Measurements from ENCODE around the gene NUDT1. TPM values are rescaled to one million over a fixed set of nuclear protein-coding genes. Genes with fewer than 3 reads are reported as not detected.

The NUDT1 gene
- total and polyA plus RNA-seq, 2 donors (not counting 3 experiments of a cell fraction or from before 2014, with no cell fraction given), result 23.9 to 25.9 TPM

DNA sequence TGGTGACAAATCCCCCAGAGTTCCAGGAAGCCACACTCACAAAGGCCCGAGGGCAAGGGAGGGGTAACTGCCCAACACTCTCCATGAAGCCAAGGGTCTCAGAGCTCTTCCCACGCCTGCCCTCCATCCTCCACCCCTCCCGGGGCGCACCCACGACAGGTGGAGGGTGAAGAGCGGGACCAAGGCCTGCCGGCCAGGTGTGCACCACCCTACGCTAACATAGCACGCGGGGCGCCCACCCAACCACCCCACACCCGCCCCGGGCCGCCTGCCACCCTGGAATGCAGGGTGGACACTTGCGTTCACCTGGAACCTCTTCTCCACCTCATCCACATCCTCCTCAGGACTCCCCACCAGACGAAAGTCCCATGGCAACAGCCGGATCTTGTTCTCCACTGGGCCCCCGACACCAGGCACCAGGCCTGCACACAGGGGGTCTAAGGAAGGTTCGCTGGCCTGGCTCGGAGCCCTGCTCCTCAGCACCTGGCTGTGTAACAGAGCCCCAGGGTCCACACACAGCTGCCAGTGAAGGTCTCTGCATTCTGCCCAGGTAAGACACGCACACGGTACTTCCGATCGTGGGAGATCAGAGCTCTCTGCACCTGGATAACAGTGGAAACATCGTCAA, 42.0 kb upstream of the NUDT1 start:
- peaks cover 0 to 8% of the 10 kb centered on the region in 2 experiments for H3K36me3 ChIP-seq (ENCODE audit: control insufficient read depth in 2 of 2, extremely low read depth in 1 of 2, insufficient read depth in 2 of 2, low read length in 2 of 2)
- H3K9me1 ChIP-seq (replicated peaks; ENCODE audit: control insufficient read depth, extremely low read depth, insufficient read depth, low read length), result no peaks in the 10 kb centered on the region
- TF ChIP-seq MYC (IDR thresholded peaks at IDR 0.05; ENCODE audit: low read depth, low read length) (no peak), JUN (IDR thresholded peaks at IDR 0.05; ENCODE audit: borderline replicate concordance, insufficient read depth, insufficient read length, low read depth) (no peak), GATA2 (IDR thresholded peaks at IDR 0.05; ENCODE audit: insufficient read depth, insufficient read length, low read depth, low read length) (no peak), POLR2A (IDR thresholded peaks at IDR 0.05; ENCODE audit: low read depth, low read length) (no peak), POLR2AphosphoS5 (IDR thresholded peaks at IDR 0.05; ENCODE audit: insufficient read depth, low read depth, low read length) (no peak), FOS (IDR thresholded peaks at IDR 0.05; ENCODE audit: borderline replicate concordance, insufficient read depth, low read length) (no peak), EZH2 (IDR thresholded peaks at IDR 0.05; ENCODE audit: borderline replicate concordance, low read depth, low read length, severe bottlenecking) (no peak)
- TF ChIP-seq, protein P1, sequence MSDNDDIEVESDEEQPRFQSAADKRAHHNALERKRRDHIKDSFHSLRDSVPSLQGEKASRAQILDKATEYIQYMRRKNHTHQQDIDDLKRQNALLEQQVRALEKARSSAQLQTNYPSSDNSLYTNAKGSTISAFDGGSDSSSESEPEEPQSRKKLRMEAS (IDR thresholded peaks at IDR 0.05; ENCODE audit: insufficient read depth, insufficient read length), result no peak
- TF ChIP-seq, protein P2, sequence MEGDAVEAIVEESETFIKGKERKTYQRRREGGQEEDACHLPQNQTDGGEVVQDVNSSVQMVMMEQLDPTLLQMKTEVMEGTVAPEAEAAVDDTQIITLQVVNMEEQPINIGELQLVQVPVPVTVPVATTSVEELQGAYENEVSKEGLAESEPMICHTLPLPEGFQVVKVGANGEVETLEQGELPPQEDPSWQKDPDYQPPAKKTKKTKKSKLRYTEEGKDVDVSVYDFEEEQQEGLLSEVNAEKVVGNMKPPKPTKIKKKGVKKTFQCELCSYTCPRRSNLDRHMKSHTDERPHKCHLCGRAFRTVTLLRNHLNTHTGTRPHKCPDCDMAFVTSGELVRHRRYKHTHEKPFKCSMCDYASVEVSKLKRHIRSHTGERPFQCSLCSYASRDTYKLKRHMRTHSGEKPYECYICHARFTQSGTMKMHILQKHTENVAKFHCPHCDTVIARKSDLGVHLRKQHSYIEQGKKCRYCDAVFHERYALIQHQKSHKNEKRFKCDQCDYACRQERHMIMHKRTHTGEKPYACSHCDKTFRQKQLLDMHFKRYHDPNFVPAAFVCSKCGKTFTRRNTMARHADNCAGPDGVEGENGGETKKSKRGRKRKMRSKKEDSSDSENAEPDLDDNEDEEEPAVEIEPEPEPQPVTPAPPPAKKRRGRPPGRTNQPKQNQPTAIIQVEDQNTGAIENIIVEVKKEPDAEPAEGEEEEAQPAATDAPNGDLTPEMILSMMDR (IDR thresholded peaks at IDR 0.05; ENCODE audit: extremely low read depth in 1 of 2, insufficient read depth in 1 of 2, low read depth in 1 of 2, low read length in 2 of 2), result no peak
- no peaks in the 10 kb centered on the region for H3K4me1 ChIP-seq (ENCODE audit: control insufficient read depth, extremely low read depth, insufficient read depth, low read length)
- H3K9ac ChIP-seq (replicated peaks; ENCODE audit: extremely low read depth, insufficient read depth, low read length), result no peak overlapping the region
- no peak overlapping the region for H3K4me3 ChIP-seq (replicated peaks in 1 of 3; ENCODE audit: insufficient read depth in 1 of 3, low read depth in 1 of 3, low read length in 3 of 3)
- ChIA-PET POLR2A (no interaction called here), CTCF (interaction anchor here (1.8 kb wide), 1 partner anchor 9 kb away, joined by 6 read pairs; no protein-coding TSS in a partner anchor)
- H3K79me2 ChIP-seq (ENCODE audit: control insufficient read depth, insufficient read depth, low read length), result no peaks in the 10 kb centered on the region
- FAIRE-seq (no peak), DNase-seq (ENCODE audit: low read depth, low spot score) (no peak)
- no peaks in the 10 kb centered on the region for H4K20me1 ChIP-seq (replicated peaks; ENCODE audit: control insufficient read depth, extremely low read depth, insufficient read depth, low read length)
- H3K27ac ChIP-seq (ENCODE audit: insufficient read depth, low read depth, low read length), result no peak overlapping the region
- H3K9me3 ChIP-seq (replicated peaks; ENCODE audit: control insufficient read depth, insufficient read depth, low read length), result no peaks in the 10 kb centered on the region
- no peak overlapping the region for H2AFZ ChIP-seq (ENCODE audit: low read depth, low read length)
- intact Hi-C loops (cut with micrococcal nuclease), result no loop called here
- H3K27me3 ChIP-seq (ENCODE audit: control insufficient read depth in 2 of 2, insufficient read depth in 2 of 2, low read length in 2 of 2), result no peaks in the 10 kb centered on the region
- no peak overlapping the region for H3K4me2 ChIP-seq (ENCODE audit: insufficient read depth, low read length)
- dilution Hi-C loops (cut with MboI; ENCODE audit: extremely low pct_ligation_motif_present, low sequenced_read_pairs), result no loop called here
- BruUV-seq (replicated peaks), result no TSS peak

Measured in endothelial cell of umbilical vein (primary cell).